PC-3 (cell line): ENCODE results near the gene GABRA5. TPM values are rescaled to one million over a fixed set of nuclear protein-coding genes. Genes with fewer than 3 reads are reported as not detected.

Experiments
- ATAC-seq: fragments of 200-7000 bp; cut with Tn5 transposase; 2 replicates; pipeline ENCODE4 v1.9.1; 2020; ENCODE audit warnings: mild to moderate bottlenecking, moderate library complexity
- BruUV-seq: library from RNA; stranded (reverse); fragments of 400-500 nt; replicated peaks from 2 replicates; lab custom pipeline; 2021; lab: Mats Ljungman, UMichigan
- CTCF ChIA-PET: fragments of 300-600 bp; sonication (Branson Sonifier 250); formaldehyde crosslinking; loops from one replicate; lab custom pipeline; 2022; ENCODE audit warnings: antibody characterized with exemption; lab: Charles Lee
- POLR2A ChIA-PET: fragments of 300-600 bp; sonication (Branson Sonifier 250); formaldehyde crosslinking; loops from one replicate; lab custom pipeline; 2022; ENCODE audit warnings: antibody characterized with exemption; ENCODE audit not compliant: unreplicated experiment; lab: Charles Lee
- DNase-seq: peaks from one replicate; pipeline ENCODE4 v3.0.0-alpha.2; 2015
- H2AFZ ChIP-seq: fragments of 300-600 bp; sonication (generic); 2 replicates; pipeline ENCODE4 v1.6.0; 2016; ENCODE audit warnings: antibody characterized with exemption, low read length
- H3F3A ChIP-seq: fragments of 300-600 bp; sonication (generic); one replicate; pipeline ENCODE4 v1.6.0; 2017; ENCODE audit warnings: antibody characterized with exemption, low read length, control low read depth, mild to moderate bottlenecking; ENCODE audit not compliant: unreplicated experiment
- H3K27ac ChIP-seq: fragments of 300-600 bp; sonication (generic); 2 replicates; pipeline ENCODE4 v1.5.1; 2016; ENCODE audit warnings: mild to moderate bottlenecking, low read length
- H3K27me3 ChIP-seq: fragments of 300-600 bp; sonication (generic); 2 replicates; pipeline ENCODE4 v1.6.1; 2016; ENCODE audit warnings: low read length, mixed read lengths
- H3K36me3 ChIP-seq: fragments of 300-600 bp; sonication (generic); 2 replicates; pipeline ENCODE4 v1.6.1; 2016; ENCODE audit warnings: low read depth, mixed run types, low read length, mixed read lengths
- H3K4me1 ChIP-seq: fragments of 300-600 bp; sonication (generic); 2 replicates; pipeline ENCODE4 v1.5.1; 2016; ENCODE audit warnings: low read length; ENCODE audit not compliant: insufficient read depth
- H3K4me2 ChIP-seq: fragments of 300-600 bp; sonication (generic); 2 replicates; pipeline ENCODE4 v1.6.0; 2016; ENCODE audit warnings: low read length
- H3K4me3 ChIP-seq: fragments of 300-600 bp; sonication (generic); 2 replicates; pipeline ENCODE4 v1.5.1; 2016; ENCODE audit warnings: mild to moderate bottlenecking, low read length, mixed read lengths
- H3K79me2 ChIP-seq: fragments of 300-600 bp; sonication (generic); 2 replicates; pipeline ENCODE4 v1.6.1; 2017; ENCODE audit warnings: low read length, mixed read lengths
- H3K9ac ChIP-seq: fragments of 300-600 bp; sonication (generic); 2 replicates; pipeline ENCODE4 v1.6.0; 2016; ENCODE audit warnings: mild to moderate bottlenecking, low read length
- H3K9me2 ChIP-seq: fragments of 300-600 bp; sonication (generic); replicated peaks from 2 replicates; pipeline ENCODE4 v1.6.1; 2016; ENCODE audit warnings: mixed run types, low read length, mixed read lengths
- H3K9me3 ChIP-seq: fragments of 300-600 bp; sonication (generic); 2 replicates; pipeline ENCODE4 v1.6.1; 2016; ENCODE audit warnings: low read length, mixed read lengths
- H4K20me1 ChIP-seq: fragments of 300-600 bp; sonication (generic); 2 replicates; pipeline ENCODE4 v1.6.1; 2016; ENCODE audit warnings: low read length, mixed read lengths
- CTCF ChIP-seq: fragments of 300-600 bp; sonication (generic); conservative IDR thresholded peaks from 2 replicates; pipeline ENCODE4 v1.5.1; 2017; ENCODE audit warnings: antibody characterized with exemption, low read depth, mild to moderate bottlenecking, low read length
- EZH2 ChIP-seq: fragments of 300-600 bp; sonication (generic); IDR thresholded peaks from one replicate; pipeline ENCODE4 v1.6.1; 2017; ENCODE audit warnings: antibody characterized with exemption, mild to moderate bottlenecking, low read length; ENCODE audit not compliant: unreplicated experiment
- EZH2phosphoT487 ChIP-seq: fragments of 300-600 bp; sonication (generic); IDR thresholded peaks from 2 replicates; pipeline ENCODE4 v1.6.1; 2018; ENCODE audit warnings: mild to moderate bottlenecking, antibody characterized with exemption, low read length, borderline replicate concordance
- intact Hi-C: fragments of 100-400 bp; cut with micrococcal nuclease; formaldehyde crosslinking; loops from 2 replicates; pipeline ENCODE4 v1.9.0; 2023
- total RNA-seq: library from RNA; depleted of rRNA; stranded (reverse); fragments of >200 nt; gene quantifications from 2 replicates; pipeline ENCODE4 v1.2.3, GENCODE V29; 2014

Gene GABRA5
- total RNA-seq, 1 experiment from 2014 or later = not detected

DNA sequence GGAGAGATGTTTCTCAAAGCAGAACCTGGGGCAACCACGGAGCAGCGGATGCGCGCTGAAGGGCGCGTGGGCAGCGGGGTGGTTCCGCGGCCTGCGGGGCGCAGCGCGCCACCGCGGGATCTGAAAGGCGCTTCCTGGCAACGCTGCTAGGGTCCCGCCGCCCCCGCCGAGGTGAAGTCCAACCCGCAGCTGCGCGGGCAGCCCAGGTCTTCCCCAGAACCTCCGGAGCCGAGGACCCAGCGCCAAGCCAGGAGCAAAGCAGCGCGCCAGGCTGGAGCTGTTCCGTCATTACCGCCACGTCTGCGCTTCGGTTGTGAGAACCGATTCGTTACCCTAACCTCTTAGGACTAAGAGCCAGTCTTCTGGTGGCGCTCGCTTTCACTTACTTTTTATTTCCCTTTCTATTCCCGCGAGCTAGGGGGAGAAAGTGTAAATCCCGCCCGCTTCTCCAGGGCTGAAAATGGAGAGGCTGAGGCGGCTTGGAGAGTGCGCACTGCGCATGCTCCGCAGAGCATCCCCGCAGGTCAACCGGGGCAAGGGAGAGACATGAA is 100.9 kb downstream of the GABRA5 start:
- no peak overlapping the region for H3K9ac ChIP-seq
- no peaks in the 10 kb centered on the region for H3K9me3 ChIP-seq
- peaks cover 22% of the 10 kb centered on the region for H3K27me3 ChIP-seq
- H3K4me2 ChIP-seq = no peak overlapping the region
- no peaks in the 10 kb centered on the region for H4K20me1 ChIP-seq
- DNase-seq (no peak), ATAC-seq (no peak)
- no peaks in the 10 kb centered on the region for H3K4me1 ChIP-seq
- no TSS peak for BruUV-seq
- no peak overlapping the region for H3K4me3 ChIP-seq
- intact Hi-C loops = no loop called here
- no peaks in the 10 kb centered on the region for H3F3A ChIP-seq
- no peak for TF ChIP-seq CTCF
- TF ChIP-seq EZH2 = no peak
- TF ChIP-seq EZH2phosphoT487 = no peak
- H3K9me2 ChIP-seq = no peaks in the 10 kb centered on the region
- no peaks in the 10 kb centered on the region for H3K79me2 ChIP-seq
- ChIA-PET POLR2A (no interaction called here), CTCF (no interaction called here)
- no peaks in the 10 kb centered on the region for H3K36me3 ChIP-seq
- no peak overlapping the region for H3K27ac ChIP-seq
- no peak overlapping the region for H2AFZ ChIP-seq

- Histone ChIP-seq H3K9ac (no peak overlapping the region), H3F3A (no peaks in the 10 kb centered on the region), H3K9me3 (no peaks in the 10 kb centered on the region), H3K4me3 (no peak overlapping the region), H3K4me2 (no peak overlapping the region), H3K9me2 (no peaks in the 10 kb centered on the region), H3K27me3 (peaks cover 22% of the 10 kb centered on the region), H2AFZ (no peak overlapping the region), H4K20me1 (no peaks in the 10 kb centered on the region), H3K4me1 (no peaks in the 10 kb centered on the region), H3K36me3 (no peaks in the 10 kb centered on the region), H3K27ac (no peak overlapping the region), H3K79me2 (no peaks in the 10 kb centered on the region)
- CTCF ChIA-PET = no interaction called here
- no TSS peak for BruUV-seq
- TF ChIP-seq EZH2phosphoT487 (no peak), CTCF (no peak), EZH2 (no peak)
- intact Hi-C loops = no loop called here
- no peak for ATAC-seq
- no peak for DNase-seq
- POLR2A ChIA-PET = no interaction called here
These were observed 101.9 kb downstream of the GABRA5 start for GRCh38 chr15:26968806-26969205.

DNA sequence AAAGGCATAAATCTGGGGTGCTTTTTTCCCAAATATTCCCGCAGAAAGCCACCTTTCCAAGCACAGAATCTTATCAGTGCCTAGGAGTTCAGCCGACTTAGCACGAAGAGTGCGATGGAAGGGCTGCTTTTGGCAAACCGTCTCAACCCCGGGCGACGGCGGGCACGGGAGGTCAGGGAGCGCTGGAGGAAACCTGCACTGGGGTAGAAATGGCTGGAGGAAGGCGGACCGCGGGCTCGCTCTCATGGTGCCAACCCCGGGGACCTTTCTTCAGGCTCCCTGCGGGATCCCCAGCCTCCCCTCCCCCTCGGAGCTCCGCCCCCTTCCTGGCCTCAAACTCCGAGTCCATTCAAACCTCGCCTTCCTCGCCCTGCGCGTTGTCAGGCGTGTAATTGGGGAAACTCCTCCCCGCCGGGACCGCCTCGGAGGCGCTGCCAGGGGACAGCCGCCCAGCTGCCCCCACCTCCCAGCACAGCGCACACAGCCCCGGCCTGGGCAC is 103.9 kb downstream of the GABRA5 start, which contains the start of gene GABRG3:
Gene GABRG3, plus strand, starts transcription at position 470 of the 499 bp plus-strand sequence.
- H3K79me2 ChIP-seq = no peaks in the 10 kb centered on the region
- TF ChIP-seq EZH2 = no peak
- no peak for TF ChIP-seq EZH2phosphoT487
- H2AFZ ChIP-seq = peak within 1 kb of the TSS; percentile 49
- peak within 1 kb of the TSS; percentile 51 for H3K4me3 ChIP-seq
- ChIA-PET CTCF (no interaction called here), POLR2A (no interaction called here)
- H3F3A ChIP-seq = no peaks in the 10 kb centered on the region
- no peaks in the 10 kb centered on the region for H3K36me3 ChIP-seq
- ATAC-seq = no peak; the same call in 1 of the 2 replicates
- H3K4me2 ChIP-seq = peak within 1 kb of the TSS; percentile 55
- H3K4me1 ChIP-seq = no peaks in the 10 kb centered on the region
- no peak within 1 kb of the TSS for H3K27ac ChIP-seq
- intact Hi-C loops = no loop called here
- peaks cover 22% of the 10 kb centered on the region for H3K27me3 ChIP-seq
- DNase-seq = peak; percentile 12
- no peaks in the 10 kb centered on the region for H4K20me1 ChIP-seq
- H3K9me3 ChIP-seq = no peaks in the 10 kb centered on the region
- H3K9me2 ChIP-seq = no peaks in the 10 kb centered on the region
- no peak within 1 kb of the TSS for H3K9ac ChIP-seq
- no TSS peak for BruUV-seq
